Measurements from ENCODE around the gene REM2.

Gene REM2

GRCh38 chr14:22883173-22883976 is at the start of gene REM2:
TSS of gene REM2 (plus strand) at chr14:22883222. CDS start at chr14:22883288, 66 bp downstream.
- Histone ChIP-seq H3F3A (ENCODE audit: low read depth) (no peaks in the 10 kb centered on the region), H3K9ac (ENCODE audit: low read depth, low read length, poor library complexity, severe bottlenecking) (no peak within 1 kb of the TSS), H3K36me3 (ENCODE audit: insufficient read depth, low read length) (no peaks in the 10 kb centered on the region), H4K20me1 (ENCODE audit: insufficient read depth, low read length, poor library complexity, severe bottlenecking) (no peaks in the 10 kb centered on the region), H3K4me1 (ENCODE audit: insufficient read depth, low read length, poor library complexity, severe bottlenecking) (no peaks in the 10 kb centered on the region), H3K27me3 (ENCODE audit: insufficient read depth, low read length, poor library complexity, severe bottlenecking) (no peaks in the 10 kb centered on the region), H3K79me2 (ENCODE audit: insufficient read depth, low read length) (no peaks in the 10 kb centered on the region), H3K4me2 (ENCODE audit: low read depth, low read length, poor library complexity, severe bottlenecking) (no peak within 1 kb of the TSS), H3K9me2 (replicated peaks; ENCODE audit: low read depth, low read length) (no peaks in the 10 kb centered on the region), H3K9me3 (ENCODE audit: insufficient read depth, low read depth, low read length) (no peaks in the 10 kb centered on the region), H3K4me3 (ENCODE audit: low read length, poor library complexity, severe bottlenecking) (no peak within 1 kb of the TSS), H2AFZ (ENCODE audit: low read length) (no peak within 1 kb of the TSS)
- TF ChIP-seq EZH2phosphoT487 (IDR thresholded peaks at IDR 0.05; ENCODE audit: borderline replicate concordance), result no peak
- TF ChIP-seq, protein P1, sequence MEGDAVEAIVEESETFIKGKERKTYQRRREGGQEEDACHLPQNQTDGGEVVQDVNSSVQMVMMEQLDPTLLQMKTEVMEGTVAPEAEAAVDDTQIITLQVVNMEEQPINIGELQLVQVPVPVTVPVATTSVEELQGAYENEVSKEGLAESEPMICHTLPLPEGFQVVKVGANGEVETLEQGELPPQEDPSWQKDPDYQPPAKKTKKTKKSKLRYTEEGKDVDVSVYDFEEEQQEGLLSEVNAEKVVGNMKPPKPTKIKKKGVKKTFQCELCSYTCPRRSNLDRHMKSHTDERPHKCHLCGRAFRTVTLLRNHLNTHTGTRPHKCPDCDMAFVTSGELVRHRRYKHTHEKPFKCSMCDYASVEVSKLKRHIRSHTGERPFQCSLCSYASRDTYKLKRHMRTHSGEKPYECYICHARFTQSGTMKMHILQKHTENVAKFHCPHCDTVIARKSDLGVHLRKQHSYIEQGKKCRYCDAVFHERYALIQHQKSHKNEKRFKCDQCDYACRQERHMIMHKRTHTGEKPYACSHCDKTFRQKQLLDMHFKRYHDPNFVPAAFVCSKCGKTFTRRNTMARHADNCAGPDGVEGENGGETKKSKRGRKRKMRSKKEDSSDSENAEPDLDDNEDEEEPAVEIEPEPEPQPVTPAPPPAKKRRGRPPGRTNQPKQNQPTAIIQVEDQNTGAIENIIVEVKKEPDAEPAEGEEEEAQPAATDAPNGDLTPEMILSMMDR (conservative IDR thresholded peaks at IDR 0.05; ENCODE audit: low read length), result no peak

DNA sequence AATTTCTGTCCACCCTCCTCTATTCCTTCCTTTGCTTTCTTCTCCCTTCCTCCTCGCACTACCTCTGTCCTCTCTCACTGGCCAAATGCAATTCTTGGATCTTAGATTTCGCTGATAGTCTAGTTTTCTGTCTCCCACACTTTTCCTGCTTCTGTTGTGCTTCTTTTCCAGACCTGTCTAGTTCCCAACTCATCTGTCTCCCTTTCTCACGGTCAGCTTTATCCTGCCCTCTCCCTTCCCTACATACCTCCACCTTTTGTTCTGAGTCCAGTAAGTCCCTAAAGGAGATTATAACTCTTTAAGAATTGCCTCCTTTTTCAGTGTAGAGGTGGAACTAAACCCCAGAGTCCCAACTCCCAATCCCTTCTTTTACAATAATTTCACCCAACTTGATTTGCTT is 47.5 kb upstream of the REM2 start:
- Histone ChIP-seq H3K9me2 (replicated peaks; ENCODE audit: low read depth, low read length) (no peaks in the 10 kb centered on the region), H3K27me3 (ENCODE audit: insufficient read depth, low read length, poor library complexity, severe bottlenecking) (no peaks in the 10 kb centered on the region), H3K36me3 (ENCODE audit: insufficient read depth, low read length) (peaks cover 2% of the 10 kb centered on the region; the same call in 1 of the 2 replicates), H3K4me3 (ENCODE audit: low read length, poor library complexity, severe bottlenecking) (no peak overlapping the region), H3K4me1 (ENCODE audit: insufficient read depth, low read length, poor library complexity, severe bottlenecking) (peaks cover 22% of the 10 kb centered on the region), H3K9me3 (ENCODE audit: insufficient read depth, low read depth, low read length) (no peaks in the 10 kb centered on the region), H2AFZ (ENCODE audit: low read length) (no peak overlapping the region), H3K4me2 (ENCODE audit: low read depth, low read length, poor library complexity, severe bottlenecking) (no peak overlapping the region), H3K79me2 (ENCODE audit: insufficient read depth, low read length) (peaks cover 5% of the 10 kb centered on the region), H3K9ac (ENCODE audit: low read depth, low read length, poor library complexity, severe bottlenecking) (no peak overlapping the region), H4K20me1 (ENCODE audit: insufficient read depth, low read length, poor library complexity, severe bottlenecking) (no peaks in the 10 kb centered on the region), H3F3A (ENCODE audit: low read depth) (no peaks in the 10 kb centered on the region)
- TF ChIP-seq, protein P1 (conservative IDR thresholded peaks at IDR 0.05; ENCODE audit: low read length), result no peak
- no peak for TF ChIP-seq EZH2phosphoT487 (IDR thresholded peaks at IDR 0.05; ENCODE audit: borderline replicate concordance)

DNA sequence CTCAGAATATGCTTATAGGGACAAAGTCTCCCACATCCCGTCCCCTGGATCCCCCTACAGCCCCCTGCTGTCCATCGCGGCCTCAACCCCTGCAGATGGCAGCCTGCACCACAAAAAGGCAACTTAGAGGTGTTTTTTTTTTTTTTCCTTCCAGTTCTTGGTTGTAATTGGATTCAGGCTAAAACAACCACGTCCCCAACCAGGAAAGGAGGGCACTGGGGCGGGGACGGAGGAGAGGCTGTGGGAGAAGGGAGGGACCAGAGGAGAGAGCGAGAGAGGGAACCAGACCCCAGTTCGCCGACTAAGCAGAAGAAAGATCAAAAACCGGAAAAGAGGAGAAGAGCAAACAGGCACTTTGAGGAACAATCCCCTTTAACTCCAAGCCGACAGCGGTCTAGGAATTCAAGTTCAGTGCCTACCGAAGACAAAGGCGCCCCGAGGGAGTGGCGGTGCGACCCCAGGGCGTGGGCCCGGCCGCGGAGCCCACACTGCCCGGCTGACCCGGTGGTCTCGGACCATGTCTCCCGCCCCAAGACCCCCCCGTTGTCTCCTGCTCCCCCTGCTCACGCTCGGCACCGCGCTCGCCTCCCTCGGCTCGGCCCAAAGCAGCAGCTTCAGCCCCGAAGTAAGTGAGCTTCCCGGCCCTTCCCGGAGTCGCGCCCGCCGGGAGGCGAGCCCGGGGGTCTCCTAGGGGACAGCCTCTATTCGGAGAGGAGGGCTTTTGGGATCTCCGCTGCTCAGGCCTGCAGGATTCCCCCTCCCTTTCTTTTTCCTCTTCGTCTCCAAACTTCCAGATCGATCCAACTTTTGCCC is 46.5 kb upstream of the REM2 start, which contains the start of gene MMP14:
Gene MMP14 (plus strand): TSS at position 285 of the 813 bp plus-strand sequence. CDS start 233 bp downstream, at position 518.
- no peak within 1 kb of the TSS for H3K9ac ChIP-seq (ENCODE audit: low read depth, low read length, poor library complexity, severe bottlenecking)
- no peaks in the 10 kb centered on the region for H3K9me3 ChIP-seq (ENCODE audit: insufficient read depth, low read depth, low read length)
- no peaks in the 10 kb centered on the region for H3F3A ChIP-seq (ENCODE audit: low read depth)
- H3K79me2 ChIP-seq (ENCODE audit: insufficient read depth, low read length), result no peaks in the 10 kb centered on the region
- H3K4me1 ChIP-seq (ENCODE audit: insufficient read depth, low read length, poor library complexity, severe bottlenecking), result peaks cover 15% of the 10 kb centered on the region
- no peak within 1 kb of the TSS for H3K4me2 ChIP-seq (ENCODE audit: low read depth, low read length, poor library complexity, severe bottlenecking)
- no peak within 1 kb of the TSS for H2AFZ ChIP-seq (ENCODE audit: low read length)
- no peaks in the 10 kb centered on the region for H4K20me1 ChIP-seq (ENCODE audit: insufficient read depth, low read length, poor library complexity, severe bottlenecking)
- no peaks in the 10 kb centered on the region for H3K9me2 ChIP-seq (replicated peaks; ENCODE audit: low read depth, low read length)
- TF ChIP-seq, protein P1 (conservative IDR thresholded peaks at IDR 0.05; ENCODE audit: low read length), result no peak
- no peak for TF ChIP-seq EZH2phosphoT487 (IDR thresholded peaks at IDR 0.05; ENCODE audit: borderline replicate concordance)
- no peak within 1 kb of the TSS for H3K4me3 ChIP-seq (ENCODE audit: low read length, poor library complexity, severe bottlenecking)
- peaks cover 2% of the 10 kb centered on the region; the same call in 1 of the 2 replicates for H3K36me3 ChIP-seq (ENCODE audit: insufficient read depth, low read length)
- no peaks in the 10 kb centered on the region for H3K27me3 ChIP-seq (ENCODE audit: insufficient read depth, low read length, poor library complexity, severe bottlenecking)

All from Loucy (cell line).